ENCODE results near the gene GRN. TPM values are rescaled to one million over a fixed set of nuclear protein-coding genes. Genes with fewer than 3 reads are reported as not detected.

GRN gene
- total and polyA plus RNA-seq, 2 of the 13 experiments (the other 11 are each of a cell fraction or from before 2014, with no cell fraction given): 86.6 to 143 TPM

DNA sequence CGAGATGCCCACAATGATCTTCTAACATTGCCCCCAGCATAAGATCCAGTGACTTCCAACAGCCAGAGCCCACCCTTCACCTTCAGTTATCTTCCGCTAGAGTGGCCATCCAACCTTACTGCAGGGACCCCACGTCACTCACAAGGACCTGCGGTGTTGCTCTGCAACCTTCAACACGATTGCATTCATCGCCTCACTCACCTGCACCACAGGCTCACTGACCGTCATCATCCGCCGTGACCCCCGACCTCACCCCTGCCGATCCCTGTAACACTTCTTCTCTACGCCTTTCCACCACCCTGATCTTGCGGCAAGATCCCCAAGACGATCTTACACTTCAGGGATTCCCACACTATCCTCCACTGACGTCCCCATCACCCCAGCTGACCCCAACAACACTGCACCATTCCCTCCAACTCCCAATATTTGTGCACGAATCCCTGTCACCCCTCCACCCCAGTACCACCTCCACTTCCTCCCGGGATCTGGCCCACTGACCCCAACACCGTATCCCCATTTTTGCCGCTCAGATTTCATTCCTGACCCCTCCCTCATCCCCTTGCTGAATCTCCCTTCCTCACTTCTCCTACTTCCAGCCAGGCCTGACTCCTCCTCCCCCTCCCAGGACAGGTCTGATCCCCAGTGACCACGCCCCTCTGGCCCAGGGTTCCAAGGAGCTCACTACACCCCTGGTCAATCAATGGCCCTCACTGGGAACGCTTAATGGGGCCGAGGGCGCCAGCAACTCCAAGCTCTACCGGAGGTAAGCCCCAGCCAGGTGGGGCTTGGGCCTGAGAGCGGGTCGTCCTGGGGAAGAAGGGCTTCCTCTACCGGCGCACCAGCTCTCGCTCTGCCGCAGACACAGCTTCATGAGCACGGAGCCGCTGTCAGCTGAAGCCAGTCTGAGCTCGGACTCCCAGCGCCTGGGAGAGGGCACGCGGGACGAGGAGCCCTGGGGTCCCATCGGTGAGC, 29.1 kb upstream of the GRN start (continued):
- TF ChIP-seq, protein P1, sequence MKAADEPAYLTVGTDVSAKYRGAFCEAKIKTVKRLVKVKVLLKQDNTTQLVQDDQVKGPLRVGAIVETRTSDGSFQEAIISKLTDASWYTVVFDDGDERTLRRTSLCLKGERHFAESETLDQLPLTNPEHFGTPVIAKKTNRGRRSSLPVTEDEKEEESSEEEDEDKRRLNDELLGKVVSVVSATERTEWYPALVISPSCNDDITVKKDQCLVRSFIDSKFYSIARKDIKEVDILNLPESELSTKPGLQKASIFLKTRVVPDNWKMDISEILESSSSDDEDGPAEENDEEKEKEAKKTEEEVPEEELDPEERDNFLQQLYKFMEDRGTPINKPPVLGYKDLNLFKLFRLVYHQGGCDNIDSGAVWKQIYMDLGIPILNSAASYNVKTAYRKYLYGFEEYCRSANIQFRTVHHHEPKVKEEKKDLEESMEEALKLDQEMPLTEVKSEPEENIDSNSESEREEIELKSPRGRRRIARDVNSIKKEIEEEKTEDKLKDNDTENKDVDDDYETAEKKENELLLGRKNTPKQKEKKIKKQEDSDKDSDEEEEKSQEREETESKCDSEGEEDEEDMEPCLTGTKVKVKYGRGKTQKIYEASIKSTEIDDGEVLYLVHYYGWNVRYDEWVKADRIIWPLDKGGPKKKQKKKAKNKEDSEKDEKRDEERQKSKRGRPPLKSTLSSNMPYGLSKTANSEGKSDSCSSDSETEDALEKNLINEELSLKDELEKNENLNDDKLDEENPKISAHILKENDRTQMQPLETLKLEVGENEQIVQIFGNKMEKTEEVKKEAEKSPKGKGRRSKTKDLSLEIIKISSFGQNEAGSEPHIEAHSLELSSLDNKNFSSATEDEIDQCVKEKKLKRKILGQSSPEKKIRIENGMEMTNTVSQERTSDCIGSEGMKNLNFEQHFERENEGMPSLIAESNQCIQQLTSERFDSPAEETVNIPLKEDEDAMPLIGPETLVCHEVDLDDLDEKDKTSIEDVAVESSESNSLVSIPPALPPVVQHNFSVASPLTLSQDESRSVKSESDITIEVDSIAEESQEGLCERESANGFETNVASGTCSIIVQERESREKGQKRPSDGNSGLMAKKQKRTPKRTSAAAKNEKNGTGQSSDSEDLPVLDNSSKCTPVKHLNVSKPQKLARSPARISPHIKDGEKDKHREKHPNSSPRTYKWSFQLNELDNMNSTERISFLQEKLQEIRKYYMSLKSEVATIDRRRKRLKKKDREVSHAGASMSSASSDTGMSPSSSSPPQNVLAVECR (CRISPR knock-in tag; IDR thresholded peaks at IDR 0.05; ENCODE audit: borderline replicate concordance): peak; percentile 20; the same call in 1 of the 2 replicates
- TF ChIP-seq, protein P2, sequence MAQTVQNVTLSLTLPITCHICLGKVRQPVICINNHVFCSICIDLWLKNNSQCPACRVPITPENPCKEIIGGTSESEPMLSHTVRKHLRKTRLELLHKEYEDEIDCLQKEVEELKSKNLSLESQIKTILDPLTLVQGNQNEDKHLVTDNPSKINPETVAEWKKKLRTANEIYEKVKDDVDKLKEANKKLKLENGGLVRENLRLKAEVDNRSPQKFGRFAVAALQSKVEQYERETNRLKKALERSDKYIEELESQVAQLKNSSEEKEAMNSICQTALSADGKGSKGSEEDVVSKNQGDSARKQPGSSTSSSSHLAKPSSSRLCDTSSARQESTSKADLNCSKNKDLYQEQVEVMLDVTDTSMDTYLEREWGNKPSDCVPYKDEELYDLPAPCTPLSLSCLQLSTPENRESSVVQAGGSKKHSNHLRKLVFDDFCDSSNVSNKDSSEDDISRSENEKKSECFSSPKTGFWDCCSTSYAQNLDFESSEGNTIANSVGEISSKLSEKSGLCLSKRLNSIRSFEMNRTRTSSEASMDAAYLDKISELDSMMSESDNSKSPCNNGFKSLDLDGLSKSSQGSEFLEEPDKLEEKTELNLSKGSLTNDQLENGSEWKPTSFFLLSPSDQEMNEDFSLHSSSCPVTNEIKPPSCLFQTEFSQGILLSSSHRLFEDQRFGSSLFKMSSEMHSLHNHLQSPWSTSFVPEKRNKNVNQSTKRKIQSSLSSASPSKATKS (CRISPR knock-in tag; IDR thresholded peaks at IDR 0.05): no peak
- TF ChIP-seq, protein P3, sequence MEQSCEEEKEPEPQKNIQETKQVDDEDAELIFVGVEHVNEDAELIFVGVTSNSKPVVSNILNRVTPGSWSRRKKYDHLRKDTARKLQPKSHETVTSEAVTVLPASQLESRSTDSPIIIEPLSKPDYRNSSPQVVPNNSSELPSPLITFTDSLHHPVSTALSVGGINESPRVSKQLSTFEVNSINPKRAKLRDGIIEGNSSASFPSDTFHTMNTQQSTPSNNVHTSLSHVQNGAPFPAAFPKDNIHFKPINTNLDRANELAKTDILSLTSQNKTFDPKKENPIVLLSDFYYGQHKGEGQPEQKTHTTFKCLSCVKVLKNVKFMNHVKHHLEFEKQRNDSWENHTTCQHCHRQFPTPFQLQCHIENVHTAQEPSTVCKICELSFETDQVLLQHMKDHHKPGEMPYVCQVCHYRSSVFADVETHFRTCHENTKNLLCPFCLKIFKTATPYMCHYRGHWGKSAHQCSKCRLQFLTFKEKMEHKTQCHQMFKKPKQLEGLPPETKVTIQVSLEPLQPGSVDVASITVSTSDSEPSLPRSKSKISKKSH (CRISPR knock-in tag; IDR thresholded peaks at IDR 0.05; ENCODE audit: borderline replicate concordance): peak; percentile 26; the same call in 1 of the 2 replicates
- 0 out of 2 replicates have a peak, but pooled peaks have one; percentile 41 for TF ChIP-seq CREB1 (IDR thresholded peaks at IDR 0.05)
- no peak for TF ChIP-seq CREB1 (CRISPR knock-in tag; IDR thresholded peaks at IDR 0.05)
- no peak for TF ChIP-seq ZFX (CRISPR knock-in tag; IDR thresholded peaks at IDR 0.05; ENCODE audit: low read depth)
- TF ChIP-seq ZSCAN25 (CRISPR knock-in tag; IDR thresholded peaks at IDR 0.05): peak; percentile 63
- 0 out of 2 replicates have a peak, but pooled peaks have one; percentile 5 for TF ChIP-seq PITX1 (CRISPR knock-in tag; IDR thresholded peaks at IDR 0.05)
- TF ChIP-seq, protein P4, sequence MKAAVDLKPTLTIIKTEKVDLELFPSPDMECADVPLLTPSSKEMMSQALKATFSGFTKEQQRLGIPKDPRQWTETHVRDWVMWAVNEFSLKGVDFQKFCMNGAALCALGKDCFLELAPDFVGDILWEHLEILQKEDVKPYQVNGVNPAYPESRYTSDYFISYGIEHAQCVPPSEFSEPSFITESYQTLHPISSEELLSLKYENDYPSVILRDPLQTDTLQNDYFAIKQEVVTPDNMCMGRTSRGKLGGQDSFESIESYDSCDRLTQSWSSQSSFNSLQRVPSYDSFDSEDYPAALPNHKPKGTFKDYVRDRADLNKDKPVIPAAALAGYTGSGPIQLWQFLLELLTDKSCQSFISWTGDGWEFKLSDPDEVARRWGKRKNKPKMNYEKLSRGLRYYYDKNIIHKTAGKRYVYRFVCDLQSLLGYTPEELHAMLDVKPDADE (CRISPR knock-in tag; IDR thresholded peaks at IDR 0.05): no peak
- TF ChIP-seq SALL1 (CRISPR knock-in tag; IDR thresholded peaks at IDR 0.05): peak; percentile 27; the same call in 1 of the 2 replicates
- 0 out of 2 replicates have a peak, but pooled peaks have one; percentile 46 for TF ChIP-seq ZNF891 (CRISPR knock-in tag; IDR thresholded peaks at IDR 0.05)
- peak; percentile 58 for TF ChIP-seq AGO2 (optimal IDR thresholded peaks at IDR 0.05; ENCODE audit: low read depth, low read length)
- TF ChIP-seq, protein P5, sequence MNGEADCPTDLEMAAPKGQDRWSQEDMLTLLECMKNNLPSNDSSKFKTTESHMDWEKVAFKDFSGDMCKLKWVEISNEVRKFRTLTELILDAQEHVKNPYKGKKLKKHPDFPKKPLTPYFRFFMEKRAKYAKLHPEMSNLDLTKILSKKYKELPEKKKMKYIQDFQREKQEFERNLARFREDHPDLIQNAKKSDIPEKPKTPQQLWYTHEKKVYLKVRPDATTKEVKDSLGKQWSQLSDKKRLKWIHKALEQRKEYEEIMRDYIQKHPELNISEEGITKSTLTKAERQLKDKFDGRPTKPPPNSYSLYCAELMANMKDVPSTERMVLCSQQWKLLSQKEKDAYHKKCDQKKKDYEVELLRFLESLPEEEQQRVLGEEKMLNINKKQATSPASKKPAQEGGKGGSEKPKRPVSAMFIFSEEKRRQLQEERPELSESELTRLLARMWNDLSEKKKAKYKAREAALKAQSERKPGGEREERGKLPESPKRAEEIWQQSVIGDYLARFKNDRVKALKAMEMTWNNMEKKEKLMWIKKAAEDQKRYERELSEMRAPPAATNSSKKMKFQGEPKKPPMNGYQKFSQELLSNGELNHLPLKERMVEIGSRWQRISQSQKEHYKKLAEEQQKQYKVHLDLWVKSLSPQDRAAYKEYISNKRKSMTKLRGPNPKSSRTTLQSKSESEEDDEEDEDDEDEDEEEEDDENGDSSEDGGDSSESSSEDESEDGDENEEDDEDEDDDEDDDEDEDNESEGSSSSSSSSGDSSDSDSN (CRISPR knock-in tag; IDR thresholded peaks at IDR 0.05): peak; percentile 52; the same call in 1 of the 2 replicates
- TF ChIP-seq SAP130 (CRISPR knock-in tag; IDR thresholded peaks at IDR 0.05; ENCODE audit: low read depth): peak; percentile 17; the same call in 1 of the 2 replicates
